Nephron (organoid): ENCODE results near the gene BBX.
"Not testable (repeated sequence)": the region's sequence is repeated elsewhere in the genome, so short reads cannot be mapped to it uniquely, and the experiment has no call there.

Source experiments
- H3K27ac Mint-ChIP-seq, 3 experiments: 2 replicates each; pipeline ENCODE4 v1.8.0; 2020; ENCODE audit warnings: mixed read lengths in 3 of 3, mild to moderate bottlenecking in 2 of 3, moderate library complexity in 1 of 3
- H3K27me3 Mint-ChIP-seq: 2 replicates; pipeline ENCODE4 v1.8.0; 2021; ENCODE audit warnings: low read depth, mild to moderate bottlenecking, moderate library complexity, mixed read lengths
- H3K36me3 Mint-ChIP-seq: 2 replicates; pipeline ENCODE4 v1.8.0; 2020; ENCODE audit warnings: low read depth, mixed read lengths
- H3K4me1 Mint-ChIP-seq: 2 replicates; pipeline ENCODE4 v1.8.0; 2020; ENCODE audit warnings: mixed read lengths
- H3K4me3 Mint-ChIP-seq, 3 experiments: 2 replicates each; pipeline ENCODE4 v1.8.0; 2020; ENCODE audit warnings: mild to moderate bottlenecking in 3 of 3, mixed read lengths in 3 of 3, moderate library complexity in 2 of 3
- H3K9me3 Mint-ChIP-seq: 2 replicates; pipeline ENCODE4 v1.8.0; 2020; ENCODE audit warnings: mixed read lengths
- TF ChIP-seq, protein P1 (sequence below), 3 experiments: fragments of 200-600 bp; sonication (generic); IDR thresholded peaks; one replicate each; pipeline ENCODE4 v1.5.0; 2021; ENCODE audit warnings: antibody characterized with exemption in 3 of 3; ENCODE audit not compliant: unreplicated experiment in 3 of 3

BBX gene

DNA sequence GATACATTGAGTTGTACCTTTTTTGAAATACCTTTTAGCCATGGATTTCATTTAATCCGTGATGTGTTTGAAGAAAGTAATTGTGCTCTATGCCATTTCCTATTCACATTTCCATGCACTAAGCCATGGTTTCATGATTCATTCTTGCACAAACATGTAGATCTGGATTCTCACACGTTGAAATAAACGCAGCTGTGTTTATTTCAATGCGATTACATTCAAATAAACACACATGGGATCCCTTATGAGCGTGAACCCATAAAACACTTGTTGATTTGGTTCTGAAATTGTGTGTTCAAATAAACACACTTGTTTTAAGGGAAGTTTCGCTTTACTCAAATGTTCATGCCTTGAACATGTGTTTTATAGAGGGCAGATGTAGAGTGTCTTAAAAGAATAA lies 39.2 kb downstream of the BBX start:
- Mint-ChIP-seq H3K4me3 (no peak overlapping the region), H3K9me3 (no peaks in the 10 kb centered on the region), H3K4me1 (peaks cover 25% of the 10 kb centered on the region), H3K27ac (no peak overlapping the region), H3K36me3 (peaks cover 17% of the 10 kb centered on the region), H3K27me3 (no peaks in the 10 kb centered on the region)
- TF ChIP-seq, protein P1, sequence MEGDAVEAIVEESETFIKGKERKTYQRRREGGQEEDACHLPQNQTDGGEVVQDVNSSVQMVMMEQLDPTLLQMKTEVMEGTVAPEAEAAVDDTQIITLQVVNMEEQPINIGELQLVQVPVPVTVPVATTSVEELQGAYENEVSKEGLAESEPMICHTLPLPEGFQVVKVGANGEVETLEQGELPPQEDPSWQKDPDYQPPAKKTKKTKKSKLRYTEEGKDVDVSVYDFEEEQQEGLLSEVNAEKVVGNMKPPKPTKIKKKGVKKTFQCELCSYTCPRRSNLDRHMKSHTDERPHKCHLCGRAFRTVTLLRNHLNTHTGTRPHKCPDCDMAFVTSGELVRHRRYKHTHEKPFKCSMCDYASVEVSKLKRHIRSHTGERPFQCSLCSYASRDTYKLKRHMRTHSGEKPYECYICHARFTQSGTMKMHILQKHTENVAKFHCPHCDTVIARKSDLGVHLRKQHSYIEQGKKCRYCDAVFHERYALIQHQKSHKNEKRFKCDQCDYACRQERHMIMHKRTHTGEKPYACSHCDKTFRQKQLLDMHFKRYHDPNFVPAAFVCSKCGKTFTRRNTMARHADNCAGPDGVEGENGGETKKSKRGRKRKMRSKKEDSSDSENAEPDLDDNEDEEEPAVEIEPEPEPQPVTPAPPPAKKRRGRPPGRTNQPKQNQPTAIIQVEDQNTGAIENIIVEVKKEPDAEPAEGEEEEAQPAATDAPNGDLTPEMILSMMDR (IDR thresholded peaks at IDR 0.05; ENCODE audit: unreplicated experiment in 3 of 3): no peak

DNA sequence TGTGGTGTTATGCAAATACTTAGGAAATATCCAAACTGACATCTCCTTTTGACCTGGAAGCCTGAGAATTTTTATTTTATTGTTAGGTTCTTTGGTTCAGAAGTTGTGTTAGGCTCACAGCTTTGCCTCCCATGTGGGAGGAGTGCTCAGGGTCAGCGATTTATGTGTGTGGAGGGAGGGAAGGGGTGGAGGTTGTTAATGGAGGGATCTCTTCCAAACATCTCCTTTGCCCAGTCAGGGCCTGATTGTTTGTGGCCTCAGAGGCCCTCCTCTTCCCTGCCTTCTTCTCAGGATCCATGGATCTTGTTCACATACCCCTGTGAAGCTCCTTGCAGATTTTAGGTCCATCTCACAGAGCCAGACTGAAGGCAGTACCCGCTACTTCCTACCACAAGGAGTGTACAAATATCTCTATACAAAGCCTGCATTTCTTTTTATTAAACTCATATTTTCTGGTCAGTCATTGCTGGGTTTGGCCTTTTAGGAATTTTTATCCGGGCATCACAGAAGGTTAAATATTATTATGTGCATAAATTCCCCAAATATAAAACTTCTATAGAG lies 40.3 kb downstream of the BBX start:
- H3K27me3 Mint-ChIP-seq: no peaks in the 10 kb centered on the region
- H3K4me3 Mint-ChIP-seq: no peak overlapping the region
- no peaks in the 10 kb centered on the region for H3K9me3 Mint-ChIP-seq
- H3K4me1 Mint-ChIP-seq: peaks cover 25% of the 10 kb centered on the region
- peaks cover 18% of the 10 kb centered on the region for H3K36me3 Mint-ChIP-seq
- H3K27ac Mint-ChIP-seq: peak overlapping the region in 2 of 3 experiments; percentile 14 to 44
- TF ChIP-seq, protein P1 (IDR thresholded peaks at IDR 0.05; ENCODE audit: unreplicated experiment in 3 of 3): no peak

DNA sequence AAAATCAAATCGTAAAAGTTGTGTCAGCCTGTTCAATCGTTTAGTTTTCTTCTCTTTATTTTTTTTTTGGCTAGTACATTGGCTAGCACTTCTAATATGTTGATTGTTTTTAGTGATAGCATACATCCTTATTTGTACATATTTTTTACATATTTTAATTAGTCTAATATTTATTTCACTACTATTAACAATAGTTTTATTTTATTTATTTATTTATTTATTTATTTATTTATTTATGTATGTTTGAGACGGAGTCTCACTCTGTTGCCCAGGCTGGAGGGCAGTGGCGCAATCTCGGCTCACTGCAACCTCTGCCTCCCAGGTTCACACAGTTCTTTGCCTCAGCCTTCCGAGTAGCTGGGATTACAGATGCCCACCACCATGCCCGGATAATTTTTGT lies 42.5 kb downstream of the BBX start:
- not testable (repeated sequence) for H3K9me3 Mint-ChIP-seq, H3K27me3 Mint-ChIP-seq, H3K4me3 Mint-ChIP-seq, H3K27ac Mint-ChIP-seq
- peaks cover 19% of the 10 kb centered on the region for H3K36me3 Mint-ChIP-seq
- peaks cover 24% of the 10 kb centered on the region for H3K4me1 Mint-ChIP-seq

DNA sequence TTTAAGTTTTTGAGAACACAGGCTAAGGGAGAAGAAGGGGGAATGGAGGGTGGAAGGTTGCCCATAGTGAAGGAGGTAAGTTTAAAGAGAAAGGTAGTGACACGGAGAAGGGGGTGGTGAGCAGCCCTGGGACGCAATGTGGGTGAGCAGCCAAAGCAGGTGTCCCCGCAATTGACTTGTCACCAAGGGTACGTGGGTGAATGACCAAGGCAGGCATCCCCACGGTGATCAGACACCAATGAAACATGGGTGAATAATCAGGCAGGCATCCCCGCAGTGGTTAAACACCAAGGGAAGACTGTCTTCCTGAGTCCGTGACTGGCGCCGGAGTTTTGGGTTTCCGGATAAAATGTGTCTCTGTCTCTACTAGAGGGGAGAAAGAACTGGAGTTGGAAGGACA lies 48.3 kb downstream of the BBX start:
- not testable (repeated sequence) for H3K9me3 Mint-ChIP-seq, H3K27ac Mint-ChIP-seq, H3K4me1 Mint-ChIP-seq, H3K27me3 Mint-ChIP-seq, H3K4me3 Mint-ChIP-seq
- H3K36me3 Mint-ChIP-seq: peaks cover 19% of the 10 kb centered on the region

DNA sequence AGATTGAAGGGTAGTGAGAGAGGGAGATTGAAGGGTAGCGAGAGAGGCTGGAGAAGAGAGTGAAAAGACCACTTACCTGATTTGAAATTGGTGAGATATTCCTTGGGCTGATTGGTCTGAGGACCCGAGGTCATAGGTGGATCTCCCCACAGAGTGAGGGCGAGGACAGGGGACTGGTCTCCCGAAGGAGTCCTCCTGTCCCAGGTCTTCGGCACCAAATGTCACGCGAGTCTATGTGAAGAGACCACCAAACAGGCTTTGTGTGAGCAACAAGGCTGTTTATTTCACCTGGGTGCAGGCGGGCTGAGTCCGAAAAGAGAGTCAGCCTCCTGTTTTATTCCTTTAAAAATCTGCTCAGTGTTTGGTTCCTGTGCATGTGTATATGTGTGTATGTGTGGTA lies 48.7 kb downstream of the BBX start:
- not testable (repeated sequence) for H3K4me1 Mint-ChIP-seq

DNA sequence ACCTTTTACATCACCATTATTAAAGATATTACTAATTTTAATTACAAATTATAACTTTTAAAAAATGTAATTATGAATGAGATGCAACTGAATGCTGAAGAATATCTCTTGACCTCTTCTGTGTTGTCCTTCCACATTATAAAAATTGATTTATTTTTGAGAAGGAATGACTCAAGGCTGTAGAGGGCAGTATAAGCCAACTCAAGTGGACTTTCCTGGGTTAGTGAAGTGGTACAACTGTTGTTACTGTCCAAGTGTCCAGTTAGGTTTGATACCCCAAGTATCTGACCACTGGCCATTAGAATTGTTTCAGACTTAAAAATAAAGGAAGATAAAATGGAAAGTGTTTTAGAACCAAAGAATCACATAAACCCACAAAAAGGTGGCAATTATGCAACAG lies 51.9 kb downstream of the BBX start:
- Mint-ChIP-seq H3K9me3 (no peaks in the 10 kb centered on the region), H3K4me3 (no peak overlapping the region), H3K4me1 (no peaks in the 10 kb centered on the region), H3K27ac (no peak overlapping the region), H3K36me3 (peaks cover 10% of the 10 kb centered on the region), H3K27me3 (no peaks in the 10 kb centered on the region)
- TF ChIP-seq, protein P1 (IDR thresholded peaks at IDR 0.05; ENCODE audit: unreplicated experiment in 3 of 3): peak; percentile 53 to 69 (median 56)

More for the DNA sequence above, 48.7 kb downstream of the BBX start:
- not testable (repeated sequence) for H3K4me3 Mint-ChIP-seq, H3K9me3 Mint-ChIP-seq, H3K27ac Mint-ChIP-seq, H3K27me3 Mint-ChIP-seq
- peaks cover 19% of the 10 kb centered on the region for H3K36me3 Mint-ChIP-seq

DNA sequence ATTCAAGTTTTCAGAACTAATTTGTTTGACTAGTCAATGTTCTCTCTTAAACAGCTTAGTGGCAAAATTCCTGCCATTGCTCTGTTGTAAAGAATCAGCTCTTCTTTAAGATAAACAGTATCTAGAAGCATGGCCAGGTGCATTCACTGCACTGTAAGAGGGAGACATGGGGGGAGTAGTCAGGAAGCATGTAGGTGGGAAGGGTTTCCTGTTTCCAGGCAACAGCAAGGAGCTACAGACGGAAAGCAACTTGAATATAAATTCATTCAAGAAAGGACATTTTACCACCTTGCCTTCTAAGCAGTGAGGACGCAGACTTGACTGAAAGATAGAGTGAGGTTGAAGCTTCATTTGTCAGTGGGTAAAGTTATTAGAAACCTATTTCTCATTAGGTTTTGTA lies 55.3 kb downstream of the BBX start:
- Mint-ChIP-seq H3K4me1 (no peaks in the 10 kb centered on the region), H3K9me3 (no peaks in the 10 kb centered on the region), H3K36me3 (peaks cover 9% of the 10 kb centered on the region), H3K27me3 (no peaks in the 10 kb centered on the region), H3K27ac (peak overlapping the region in 1 of 3 experiments; percentile 63), H3K4me3 (no peak overlapping the region)
- TF ChIP-seq, protein P1 (IDR thresholded peaks at IDR 0.05; ENCODE audit: unreplicated experiment in 3 of 3): no peak
